CD4-positive, alpha-beta T cell treated with Interleukin-15 for 1 hour (primary cell): ENCODE data around the gene RFFL.

Source experiments
- DNase-seq: peaks from one replicate; pipeline ENCODE4 v3.0.0-alpha.2; 2020

Gene RFFL

DNA sequence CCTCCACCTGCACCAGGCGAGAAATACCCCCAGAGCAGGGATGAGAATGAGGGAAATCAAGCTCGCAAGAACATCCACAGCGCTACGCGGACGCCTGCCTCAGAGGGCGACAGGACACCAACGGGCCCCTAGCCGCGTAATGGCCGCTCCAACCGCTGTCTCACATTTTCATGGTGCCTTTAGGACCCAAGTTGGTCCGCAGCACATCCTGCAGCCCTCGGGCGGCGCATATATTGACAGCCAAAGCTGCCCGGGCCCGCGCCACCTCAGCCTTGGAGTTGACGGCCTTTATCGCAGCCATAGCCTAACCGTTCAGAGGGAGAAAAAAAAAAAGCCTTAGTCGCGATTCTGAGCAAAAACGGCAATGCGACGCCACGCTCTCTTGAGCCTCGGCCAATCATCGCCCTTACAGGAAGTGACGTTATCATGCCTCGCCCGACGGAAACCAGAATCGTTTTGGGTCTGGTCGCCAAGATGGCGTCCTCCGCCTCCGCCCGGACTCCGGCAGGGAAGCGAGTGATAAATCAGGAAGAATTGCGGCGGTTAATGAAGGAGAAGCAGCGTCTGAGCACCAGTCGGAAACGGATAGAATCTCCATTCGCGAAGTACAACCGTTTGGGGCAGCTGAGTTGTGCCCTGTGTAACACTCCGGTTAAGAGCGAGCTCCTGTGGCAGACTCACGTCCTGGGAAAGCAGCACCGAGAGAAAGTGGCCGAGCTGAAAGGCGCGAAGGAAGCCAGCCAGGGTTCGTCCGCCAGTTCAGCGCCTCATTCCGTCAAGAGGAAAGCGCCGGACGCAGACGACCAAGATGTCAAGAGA is 102.2 kb downstream of the RFFL start, which contains the start of the genes CCT6B and ZNF830:
Gene CCT6B (minus strand): TSS at position 368 of the 819 bp plus-strand sequence. CDS start 67 bp downstream, at position 301.
Gene ZNF830 (plus strand): TSS at position 448 of the 819 bp plus-strand sequence. CDS start 27 bp downstream, at position 475.
- peak; percentile 92 for DNase-seq

GRCh38 chr17:34958438-34958837 is 105.1 kb downstream of the RFFL start:
- DNase-seq = no peak
